Measurements from ENCODE around the gene ORC3.
"Not testable (repeated sequence)": the region's sequence is repeated elsewhere in the genome, so short reads cannot be mapped to it uniquely, and the experiment has no call there.

ORC3 gene

DNA sequence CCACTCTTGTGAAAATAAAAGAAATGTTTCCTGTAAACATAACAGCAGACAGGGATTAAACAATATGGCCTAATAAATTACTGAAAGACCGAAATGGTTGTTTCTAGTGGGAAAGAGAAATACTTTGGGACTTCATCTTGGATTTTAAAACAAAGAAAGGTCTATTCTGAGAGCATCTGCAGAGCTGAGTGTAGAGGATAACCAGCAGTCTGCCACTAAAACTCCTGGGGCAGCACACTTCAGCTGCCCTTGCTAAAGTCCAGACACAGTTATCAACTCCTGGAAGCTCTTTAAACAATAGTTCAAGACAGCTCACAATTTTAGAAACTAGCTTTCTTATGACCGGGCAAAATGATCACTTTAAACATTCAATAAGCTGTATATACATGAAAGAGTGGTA is 73.5 kb downstream of the ORC3 start:
- no peaks in the 10 kb centered on the region for H3K4me1 Mint-ChIP-seq
- DNase-seq (ENCODE audit: low spot score in 2 of 2) (no peak), ATAC-seq (no peak)
- H3K36me3 Mint-ChIP-seq: peaks cover 86% of the 10 kb centered on the region
- peak overlapping the region; percentile 23 for H3K27ac Mint-ChIP-seq
- no peaks in the 10 kb centered on the region for H3K9me3 Mint-ChIP-seq
- no peak overlapping the region for H3K4me3 Mint-ChIP-seq

- Mint-ChIP-seq H3K4me3 (no peak overlapping the region), H3K27ac (no peak overlapping the region), H3K4me1 (no peaks in the 10 kb centered on the region), H3K36me3 (peaks cover 81% of the 10 kb centered on the region), H3K9me3 (no peaks in the 10 kb centered on the region)
- DNase-seq (ENCODE audit: low spot score in 2 of 2): no peak
- ATAC-seq: no peak
Observed at GRCh38 chr6:87664921-87665485, 75.1 kb downstream of the ORC3 start.

DNA sequence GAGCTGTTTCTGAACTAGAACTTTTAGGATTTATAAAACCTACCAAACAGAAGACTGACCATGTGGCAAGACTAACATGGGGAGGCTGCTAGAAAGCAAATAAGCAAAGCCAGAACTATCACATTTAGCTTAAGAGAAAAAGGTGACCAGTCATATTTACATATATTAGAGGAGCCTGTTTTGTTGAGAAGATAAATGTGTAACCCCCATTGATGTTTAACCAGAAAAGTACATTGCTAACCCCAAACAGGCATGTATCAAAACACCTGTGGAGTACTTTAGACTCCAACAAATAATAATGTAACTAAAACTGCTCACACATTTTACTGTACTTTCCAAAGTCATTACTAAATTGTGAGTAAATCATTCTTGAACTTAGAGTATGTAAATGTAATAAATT is 77.1 kb downstream of the ORC3 start:
- no peak overlapping the region for H3K4me3 Mint-ChIP-seq
- H3K27ac Mint-ChIP-seq: no peak overlapping the region
- DNase-seq (ENCODE audit: low spot score in 2 of 2): no peak
- ATAC-seq: no peak
- no peaks in the 10 kb centered on the region for H3K9me3 Mint-ChIP-seq
- peaks cover 81% of the 10 kb centered on the region for H3K36me3 Mint-ChIP-seq
- H3K4me1 Mint-ChIP-seq: peaks cover 11% of the 10 kb centered on the region

DNA sequence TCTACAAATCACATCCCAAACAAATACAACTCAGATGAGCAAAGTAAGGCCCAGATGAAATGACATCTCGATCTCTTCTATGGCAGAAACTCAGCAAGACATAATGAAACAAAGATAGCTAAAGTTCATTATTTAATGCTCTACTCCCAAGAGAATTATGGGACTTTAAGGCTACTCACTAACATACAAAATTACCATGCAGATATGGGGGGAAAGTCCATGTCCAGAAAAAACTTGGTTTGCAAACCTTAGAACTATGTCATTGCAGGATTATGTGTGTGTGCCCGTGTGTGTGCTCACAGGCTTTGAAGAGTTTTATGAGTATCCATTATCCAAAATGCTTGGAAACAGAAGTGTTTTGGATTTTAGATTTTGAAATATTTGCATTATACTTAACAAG is 78.1 kb downstream of the ORC3 start:
- H3K36me3 Mint-ChIP-seq: peaks cover 85% of the 10 kb centered on the region
- no peaks in the 10 kb centered on the region for H3K9me3 Mint-ChIP-seq
- no peak for DNase-seq (ENCODE audit: low spot score in 2 of 2)
- H3K4me1 Mint-ChIP-seq: peaks cover 11% of the 10 kb centered on the region
- H3K4me3 Mint-ChIP-seq: no peak overlapping the region
- no peak overlapping the region for H3K27ac Mint-ChIP-seq
- no peak for ATAC-seq

DNA sequence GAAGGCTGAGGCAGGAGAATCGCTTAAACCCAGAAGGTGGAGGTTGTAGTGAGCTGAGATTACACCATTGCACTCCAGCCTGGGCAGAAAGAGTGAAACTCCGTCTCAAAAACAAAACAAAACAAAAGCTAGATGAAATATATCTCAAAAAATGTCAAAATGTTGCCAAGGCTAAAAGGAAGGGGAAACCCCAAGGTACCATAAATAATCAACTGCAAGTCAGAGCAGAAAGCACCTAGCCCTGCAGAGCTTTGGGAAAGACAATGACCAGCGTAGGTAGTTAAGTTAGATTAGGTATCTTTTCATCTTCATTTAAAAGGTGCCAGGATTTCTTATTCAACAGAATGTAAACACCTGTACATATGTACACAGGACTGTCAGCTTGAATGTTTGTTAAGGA is 79.1 kb downstream of the ORC3 start:
- Mint-ChIP-seq H3K4me1 (peaks cover 11% of the 10 kb centered on the region), H3K4me3 (no peak overlapping the region), H3K27ac (peak overlapping the region; percentile 37), H3K9me3 (no peaks in the 10 kb centered on the region), H3K36me3 (peaks cover 85% of the 10 kb centered on the region)
- DNase-seq (ENCODE audit: low spot score in 2 of 2): no peak
- no peak for ATAC-seq

DNA sequence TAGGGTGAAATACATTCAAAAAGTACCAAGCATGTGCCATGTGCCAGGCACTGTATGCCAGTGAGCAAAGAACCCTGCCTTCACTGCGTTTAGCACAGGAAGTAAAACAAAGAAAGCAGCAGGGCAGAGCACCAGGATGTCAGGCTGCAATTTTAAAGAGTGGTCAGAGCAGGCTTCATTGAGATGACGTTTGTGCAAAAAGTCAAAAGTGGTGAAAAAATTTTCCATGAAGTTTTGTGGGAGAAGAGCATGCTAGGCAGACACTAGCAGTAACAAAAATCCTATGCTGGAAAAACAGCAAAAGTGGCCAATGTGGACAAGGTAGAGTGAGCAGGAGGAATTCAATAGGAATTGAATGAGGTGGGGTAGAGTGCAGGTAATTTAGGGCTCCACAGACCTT is 80.8 kb downstream of the ORC3 start:
- no peak for DNase-seq (ENCODE audit: low spot score in 2 of 2)
- Mint-ChIP-seq H3K27ac (peak overlapping the region; percentile 70), H3K4me3 (no peak overlapping the region), H3K4me1 (peaks cover 11% of the 10 kb centered on the region), H3K9me3 (no peaks in the 10 kb centered on the region), H3K36me3 (peaks cover 90% of the 10 kb centered on the region)
- no peak for ATAC-seq

- peak overlapping the region; percentile 70 for H3K27ac Mint-ChIP-seq
- no peaks in the 10 kb centered on the region for H3K9me3 Mint-ChIP-seq
- no peak overlapping the region for H3K4me3 Mint-ChIP-seq
- peaks cover 11% of the 10 kb centered on the region for H3K4me1 Mint-ChIP-seq
- no peak for ATAC-seq
- DNase-seq (ENCODE audit: low spot score in 2 of 2): no peak
- H3K36me3 Mint-ChIP-seq: peaks cover 90% of the 10 kb centered on the region
Observed at GRCh38 chr6:87671555-87672029, 81.7 kb downstream of the ORC3 start.

DNA sequence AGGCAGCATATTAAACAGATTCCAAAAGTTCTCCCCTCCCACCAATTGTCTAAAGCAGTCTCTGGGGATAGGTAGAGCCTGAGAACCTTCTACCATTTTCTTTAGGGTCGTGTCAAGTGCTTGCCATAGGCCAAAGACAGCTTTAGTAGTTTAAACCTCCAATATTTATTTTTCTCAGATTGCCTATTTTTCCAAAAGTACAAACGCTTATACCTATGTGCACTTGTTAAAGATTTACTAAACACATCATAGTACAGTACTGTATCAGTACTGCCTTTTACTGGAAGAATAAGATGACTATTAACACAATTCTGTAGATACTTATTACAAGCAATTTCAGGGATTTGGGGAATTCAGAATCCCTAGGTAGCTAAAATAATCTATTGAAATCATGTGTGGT is 82.7 kb downstream of the ORC3 start:
- Mint-ChIP-seq H3K9me3 (no peaks in the 10 kb centered on the region), H3K4me1 (peaks cover 12% of the 10 kb centered on the region), H3K36me3 (peaks cover 90% of the 10 kb centered on the region), H3K27ac (no peak overlapping the region), H3K4me3 (no peak overlapping the region)
- ATAC-seq: no peak
- DNase-seq (ENCODE audit: low spot score in 2 of 2): no peak

- Mint-ChIP-seq H3K27ac (no peak overlapping the region), H3K4me3 (no peak overlapping the region), H3K4me1 (peaks cover 16% of the 10 kb centered on the region), H3K9me3 (no peaks in the 10 kb centered on the region), H3K36me3 (peaks cover 90% of the 10 kb centered on the region)
- ATAC-seq (no peak), DNase-seq (ENCODE audit: low spot score in 2 of 2) (no peak)
Observed at GRCh38 chr6:87673237-87673636, 83.3 kb downstream of the ORC3 start.

DNA sequence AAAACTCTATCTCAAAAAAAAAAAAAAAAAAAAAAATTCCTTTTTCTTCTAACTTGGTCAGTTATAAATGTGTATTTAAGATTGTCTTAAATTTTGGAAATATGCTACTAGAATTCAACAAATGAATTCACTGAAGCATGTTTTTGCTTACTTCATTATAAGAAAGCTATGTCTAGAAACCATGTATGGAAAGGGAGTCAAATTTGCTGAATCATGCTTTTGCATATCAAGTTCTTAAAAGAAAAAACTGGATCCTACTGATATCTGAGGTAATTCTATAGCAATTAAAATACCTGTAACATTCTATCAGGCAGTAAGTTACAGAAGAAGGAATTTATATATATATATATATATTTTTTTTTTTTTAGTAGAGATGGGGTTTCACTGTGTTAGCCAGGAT is 84.4 kb downstream of the ORC3 start:
- no peak for ATAC-seq
- peaks cover 94% of the 10 kb centered on the region for H3K36me3 Mint-ChIP-seq

GRCh38 chr6:87675004-87675681 is 85.2 kb downstream of the ORC3 start:
- Mint-ChIP-seq H3K27ac (peak overlapping the region; percentile 43), H3K4me1 (peaks cover 20% of the 10 kb centered on the region), H3K36me3 (peaks cover 97% of the 10 kb centered on the region), H3K4me3 (no peak overlapping the region), H3K9me3 (no peaks in the 10 kb centered on the region)
- ATAC-seq: no peak
- DNase-seq (ENCODE audit: low spot score in 2 of 2): no peak

More for the DNA sequence above, 84.4 kb downstream of the ORC3 start:
- DNase-seq (ENCODE audit: low spot score in 2 of 2): no peak
- Mint-ChIP-seq H3K9me3 (no peaks in the 10 kb centered on the region), H3K27ac (peak overlapping the region; percentile 43), H3K4me3 (no peak overlapping the region), H3K4me1 (peaks cover 16% of the 10 kb centered on the region)

DNA sequence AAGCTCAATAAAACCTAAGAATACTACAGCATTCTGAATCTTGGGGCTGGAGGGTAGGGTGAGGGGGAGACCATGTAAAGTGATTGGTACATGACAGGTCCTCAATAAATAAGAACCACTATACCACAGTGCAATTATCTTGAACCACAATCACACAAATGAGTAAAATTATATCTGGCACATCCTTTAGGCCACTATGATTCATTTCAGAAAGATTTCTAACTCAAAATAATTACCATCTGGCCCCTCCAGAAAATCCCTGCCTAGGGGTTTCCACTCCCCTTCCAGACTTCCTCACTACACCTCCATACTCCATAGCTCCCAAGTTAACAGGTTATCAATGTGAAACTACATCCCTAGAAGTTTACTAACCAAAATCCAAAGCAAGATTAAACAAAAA is 92.4 kb downstream of the ORC3 start:
- Mint-ChIP-seq H3K4me1 (peaks cover 54% of the 10 kb centered on the region), H3K4me3 (peak overlapping the region; percentile 38), H3K36me3 (peaks cover 80% of the 10 kb centered on the region), H3K27ac (peak overlapping the region; percentile 86), H3K9me3 (no peaks in the 10 kb centered on the region)
- no peak for DNase-seq (ENCODE audit: low spot score in 2 of 2)
- peak; percentile 99 for ATAC-seq

GRCh38 chr6:87683890-87684289 is 94.0 kb downstream of the ORC3 start:
- Mint-ChIP-seq H3K27ac (peak overlapping the region; percentile 32), H3K4me3 (peak overlapping the region; percentile 17), H3K4me1 (peaks cover 49% of the 10 kb centered on the region), H3K36me3 (peaks cover 69% of the 10 kb centered on the region), H3K9me3 (no peaks in the 10 kb centered on the region)
- ATAC-seq: no peak
- DNase-seq (ENCODE audit: low spot score in 2 of 2): no peak

DNA sequence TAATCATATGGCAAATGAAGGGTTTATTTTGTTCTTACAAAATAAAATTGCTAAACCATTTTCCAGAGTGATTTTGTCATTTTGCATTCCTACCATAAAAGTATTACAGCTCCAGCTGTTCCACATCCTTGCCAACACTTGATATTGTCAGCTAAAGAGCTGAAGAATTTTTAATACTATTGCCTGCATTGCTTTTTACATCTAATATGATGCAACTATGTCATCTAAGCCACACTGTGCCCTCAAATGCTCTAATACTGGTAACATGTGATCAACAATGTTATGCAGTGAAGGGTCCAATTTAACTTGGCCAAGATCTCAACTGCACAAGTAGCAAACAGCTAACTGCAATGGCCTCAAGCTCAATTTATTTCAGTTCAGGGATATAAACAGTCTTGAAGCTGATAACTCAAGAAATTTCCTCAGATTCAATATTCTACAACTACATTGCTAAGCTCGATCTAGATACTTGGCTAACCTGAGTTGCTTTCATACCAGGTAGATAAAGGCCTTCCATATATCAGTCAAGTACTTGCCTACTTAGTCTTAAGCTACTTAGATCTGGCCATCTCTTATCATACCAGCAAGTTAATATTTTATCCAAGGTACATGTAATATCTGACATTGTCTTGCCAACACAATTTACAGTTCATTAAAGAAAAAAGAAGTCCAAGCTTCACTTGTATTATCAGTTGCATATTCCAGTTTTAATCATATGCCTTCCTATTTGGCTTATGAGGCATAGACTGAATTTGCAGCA is 95.1 kb downstream of the ORC3 start:
- H3K27ac Mint-ChIP-seq: no peak overlapping the region
- no peak overlapping the region for H3K4me3 Mint-ChIP-seq
- ATAC-seq (no peak), DNase-seq (ENCODE audit: low spot score in 2 of 2) (no peak)
- H3K9me3 Mint-ChIP-seq: no peaks in the 10 kb centered on the region
- peaks cover 62% of the 10 kb centered on the region for H3K36me3 Mint-ChIP-seq
- H3K4me1 Mint-ChIP-seq: peaks cover 45% of the 10 kb centered on the region

GRCh38 chr6:87686636-87687205 is 96.8 kb downstream of the ORC3 start:
- H3K9me3 Mint-ChIP-seq; H3K4me3 Mint-ChIP-seq; ATAC-seq; H3K27ac Mint-ChIP-seq; DNase-seq (ENCODE audit: low spot score in 2 of 2): not testable (repeated sequence)
- Mint-ChIP-seq H3K4me1 (peaks cover 59% of the 10 kb centered on the region), H3K36me3 (peaks cover 62% of the 10 kb centered on the region)
